Fibroblast of lung (primary cell): Measurements from ENCODE around the gene C1orf50. TPM values are rescaled to one million over a fixed set of nuclear protein-coding genes. Genes with fewer than 3 reads are reported as not detected.
"Not testable (repeated sequence)": the region's sequence is repeated elsewhere in the genome, so short reads cannot be mapped to it uniquely, and the experiment has no call there.

ENCODE experiments used
- DNase-seq, 2 donors: peaks; one replicate each; pipeline versions ENCODE4 v3.0.0 to v3.0.0-alpha.2; 2010; ENCODE audit warnings: low read depth in 2 of 2
- H2AFZ ChIP-seq: 2 replicates; pipeline ENCODE4 v1.5.1; 2012; ENCODE audit warnings: low read length, control low read depth, inconsistent platforms
- H3K27ac ChIP-seq: 2 replicates; pipeline ENCODE4 v1.5.1; 2011; ENCODE audit warnings: low read length, control low read depth; ENCODE audit not compliant: insufficient read depth
- H3K27me3 ChIP-seq: 2 replicates; pipeline ENCODE4 v1.5.1; 2011; ENCODE audit warnings: mild to moderate bottlenecking, low read length; ENCODE audit not compliant: control insufficient read depth, insufficient read depth
- H3K36me3 ChIP-seq: 2 replicates; pipeline ENCODE4 v1.5.1; 2011; ENCODE audit warnings: low read length; ENCODE audit not compliant: control insufficient read depth, insufficient read depth
- H3K4me1 ChIP-seq: 2 replicates; pipeline ENCODE4 v1.5.1; 2011; ENCODE audit warnings: low read length; ENCODE audit not compliant: control insufficient read depth, insufficient read depth; ENCODE audit errors: extremely low read depth
- H3K4me2 ChIP-seq: 2 replicates; pipeline ENCODE4 v1.5.1; 2011; ENCODE audit warnings: low read length, control low read depth; ENCODE audit not compliant: insufficient read depth; ENCODE audit errors: extremely low read depth
- H3K4me3 ChIP-seq, 4 experiments: fragments of 200-600 bp in 1 of 4; sonication (generic) in 1 of 4; replicated peaks in 1 of 4; 2 replicates each; pipeline ENCODE4 v1.5.1; 2011 to 2016; ENCODE audit warnings: low read length in 4 of 4, low read depth in 3 of 4, mild to moderate bottlenecking in 3 of 4, control low read depth in 2 of 4, inconsistent platforms in 1 of 4, mixed read lengths in 1 of 4; ENCODE audit not compliant: insufficient read depth in 1 of 4; ENCODE audit errors: control extremely low read depth in 1 of 4
- H3K79me2 ChIP-seq: 2 replicates; pipeline ENCODE4 v1.5.1; 2012; ENCODE audit warnings: mild to moderate bottlenecking, low read length, inconsistent platforms; ENCODE audit not compliant: control insufficient read depth, insufficient read depth
- H3K9ac ChIP-seq: 2 replicates; pipeline ENCODE4 v1.5.1; 2011; ENCODE audit warnings: mild to moderate bottlenecking, low read length, control low read depth; ENCODE audit not compliant: insufficient read depth
- H3K9me3 ChIP-seq: 2 replicates; pipeline ENCODE4 v1.5.1; 2012; ENCODE audit warnings: low read depth, low read length; ENCODE audit not compliant: control insufficient read depth, insufficient read depth
- H4K20me1 ChIP-seq: 2 replicates; pipeline ENCODE4 v1.5.1; 2011; ENCODE audit warnings: low read length; ENCODE audit not compliant: control insufficient read depth, insufficient read depth; ENCODE audit errors: extremely low read depth
- CTCF ChIP-seq, 2 donors: IDR thresholded peaks in 1 of 2; conservative IDR thresholded peaks in 1 of 2; 1 replicate in 1 of 2; 2 replicates in 1 of 2; pipeline ENCODE4 v1.5.1; 2011 to 2012; ENCODE audit warnings: low read length in 2 of 2, control low read depth in 1 of 2, inconsistent platforms in 1 of 2, low read depth in 1 of 2, mild to moderate bottlenecking in 1 of 2
- EZH2 ChIP-seq: IDR thresholded peaks from 2 replicates; pipeline ENCODE4 v1.5.1; 2012; ENCODE audit warnings: low read length, control low read depth, mild to moderate bottlenecking; ENCODE audit errors: missing control alignments
- polyA plus RNA-seq, 2 donors: library from polyadenylated mRNA; depleted of rRNA in 1 of 2; stranded (reverse) in 1 of 2; unstranded in 1 of 2; fragments of >200 nt; gene quantifications; 2 replicates each; pipeline ENCODE4 v1.2.1, GENCODE V29; 2011 to 2012; ENCODE audit warnings: missing spikeins in 1 of 2
- total RNA-seq: library from RNA; depleted of rRNA; stranded (reverse); fragments of >200 nt; gene quantifications from 2 replicates; pipeline ENCODE4 v1.2.1, GENCODE V29; 2014

C1orf50 gene
- total and polyA plus RNA-seq, 2 donors (not counting 1 experiment from before 2014, with no cell fraction given), result 5.9 to 9.5 TPM

GRCh38 chr1:42723511-42723910 lies 43.5 kb upstream of the C1orf50 start:
- H3K79me2 ChIP-seq, result no peaks in the 10 kb centered on the region
- no peak overlapping the region for H3K4me2 ChIP-seq
- no peak overlapping the region for H2AFZ ChIP-seq
- no peaks in the 10 kb centered on the region for H3K4me1 ChIP-seq
- H3K36me3 ChIP-seq, result no peaks in the 10 kb centered on the region
- no peak overlapping the region for H3K4me3 ChIP-seq
- DNase-seq, result no peak
- no peak overlapping the region for H3K27ac ChIP-seq
- no peak overlapping the region for H3K9ac ChIP-seq
- no peak for TF ChIP-seq EZH2
- TF ChIP-seq CTCF (conservative IDR thresholded peaks at IDR 0.05 in 1 of 2, IDR thresholded peaks at IDR 0.05 in 1 of 2; ENCODE audit: low read depth in 1 of 2, low read length in 2 of 2), result no peak
- no peaks in the 10 kb centered on the region for H4K20me1 ChIP-seq
- H3K27me3 ChIP-seq, result no peaks in the 10 kb centered on the region
- no peaks in the 10 kb centered on the region for H3K9me3 ChIP-seq

- not testable (repeated sequence) for H3K79me2 ChIP-seq, H4K20me1 ChIP-seq, DNase-seq, H3K9me3 ChIP-seq, H3K4me1 ChIP-seq, H3K36me3 ChIP-seq, H3K9ac ChIP-seq, H2AFZ ChIP-seq, H3K4me2 ChIP-seq, H3K4me3 ChIP-seq, H3K27me3 ChIP-seq, H3K27ac ChIP-seq
Observed at GRCh38 chr1:42725820-42726219, 41.2 kb upstream of the C1orf50 start.

- H4K20me1 ChIP-seq, result no peaks in the 10 kb centered on the region
- H3K27me3 ChIP-seq, result no peaks in the 10 kb centered on the region
- DNase-seq, result no peak
- no peak overlapping the region for H3K27ac ChIP-seq
- no peak for TF ChIP-seq EZH2
- TF ChIP-seq CTCF (conservative IDR thresholded peaks at IDR 0.05 in 1 of 2, IDR thresholded peaks at IDR 0.05 in 1 of 2; ENCODE audit: low read depth in 1 of 2, low read length in 2 of 2), result no peak
- H3K4me2 ChIP-seq, result no peak overlapping the region
- H3K36me3 ChIP-seq, result no peaks in the 10 kb centered on the region
- no peaks in the 10 kb centered on the region for H3K4me1 ChIP-seq
- H2AFZ ChIP-seq, result no peak overlapping the region
- no peak overlapping the region for H3K4me3 ChIP-seq
- no peak overlapping the region for H3K9ac ChIP-seq
- no peaks in the 10 kb centered on the region for H3K9me3 ChIP-seq
- H3K79me2 ChIP-seq, result no peaks in the 10 kb centered on the region
Observed at GRCh38 chr1:42730002-42730401, 37.0 kb upstream of the C1orf50 start.

- no peak for DNase-seq
- H3K27me3 ChIP-seq, result no peaks in the 10 kb centered on the region
Observed at GRCh38 chr1:42730988-42731387, 36.1 kb upstream of the C1orf50 start.

More at GRCh38 chr1:42730988-42731387, 36.1 kb upstream of the C1orf50 start:
- TF ChIP-seq EZH2 (no peak), CTCF (conservative IDR thresholded peaks at IDR 0.05 in 1 of 2, IDR thresholded peaks at IDR 0.05 in 1 of 2; ENCODE audit: low read depth in 1 of 2, low read length in 2 of 2) (no peak)
- H3K4me2 ChIP-seq, result no peak overlapping the region
- no peaks in the 10 kb centered on the region for H4K20me1 ChIP-seq
- no peak overlapping the region for H3K9ac ChIP-seq
- H3K36me3 ChIP-seq, result no peaks in the 10 kb centered on the region
- H3K4me3 ChIP-seq, result no peak overlapping the region
- H3K27ac ChIP-seq, result no peak overlapping the region
- H3K4me1 ChIP-seq, result no peaks in the 10 kb centered on the region
- H3K79me2 ChIP-seq, result no peaks in the 10 kb centered on the region
- no peaks in the 10 kb centered on the region for H3K9me3 ChIP-seq
- no peak overlapping the region for H2AFZ ChIP-seq
